GM18498 (cell line): Measurements from ENCODE around the gene TBC1D8.

Experiments used
- ATAC-seq: cut with Tn5 transposase; IDR thresholded peaks from one replicate; pipeline ENCODE4 v1.9.1; 2021; ENCODE audit warnings: mild to moderate bottlenecking, moderate library complexity; ENCODE audit not compliant: unreplicated experiment

Gene TBC1D8

GRCh38 chr2:101164021-101164420 is 12.8 kb upstream of the TBC1D8 start:
- ATAC-seq = no peak

DNA sequence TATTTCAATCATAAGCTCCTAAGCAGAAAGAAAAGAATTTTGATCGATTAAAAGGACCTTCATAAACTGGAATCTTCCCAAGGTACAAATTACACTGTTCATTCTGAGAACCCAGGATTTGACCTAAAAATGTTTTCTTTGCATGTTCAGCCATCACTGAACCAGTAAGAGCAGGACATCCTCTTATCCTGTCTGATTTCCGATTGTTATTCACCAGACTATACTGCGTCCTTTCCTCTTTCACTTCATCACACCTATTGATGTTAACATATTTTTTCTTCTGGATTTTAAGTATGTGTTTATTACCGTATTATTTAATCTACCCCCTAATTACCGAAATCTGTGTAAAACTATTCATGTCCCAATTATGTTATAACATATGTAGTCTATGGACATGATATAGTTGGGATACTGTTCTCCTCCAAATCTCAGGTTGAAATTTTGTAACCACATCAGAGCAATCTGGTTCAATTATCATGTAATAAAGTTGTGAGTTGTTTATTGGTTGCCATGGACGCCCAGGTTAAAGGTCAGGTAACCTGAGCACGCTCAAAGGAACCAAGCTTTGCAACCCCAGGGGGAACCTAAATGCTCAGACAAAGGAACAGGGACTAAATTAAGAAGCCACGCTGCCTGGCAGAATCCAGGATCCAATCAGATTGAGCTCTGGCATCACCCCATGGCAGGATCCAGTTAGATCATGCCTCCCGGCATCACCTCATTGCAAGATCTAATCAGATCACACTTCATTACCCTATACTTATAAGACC is 11.6 kb upstream of the TBC1D8 start:
- ATAC-seq = no peak

GRCh38 chr2:101161658-101162057 is 10.5 kb upstream of the TBC1D8 start:
- ATAC-seq = no peak

GRCh38 chr2:101160454-101160853 is 9.3 kb upstream of the TBC1D8 start:
- no peak for ATAC-seq

GRCh38 chr2:101159526-101159925 is 8.3 kb upstream of the TBC1D8 start:
- ATAC-seq = no peak

DNA sequence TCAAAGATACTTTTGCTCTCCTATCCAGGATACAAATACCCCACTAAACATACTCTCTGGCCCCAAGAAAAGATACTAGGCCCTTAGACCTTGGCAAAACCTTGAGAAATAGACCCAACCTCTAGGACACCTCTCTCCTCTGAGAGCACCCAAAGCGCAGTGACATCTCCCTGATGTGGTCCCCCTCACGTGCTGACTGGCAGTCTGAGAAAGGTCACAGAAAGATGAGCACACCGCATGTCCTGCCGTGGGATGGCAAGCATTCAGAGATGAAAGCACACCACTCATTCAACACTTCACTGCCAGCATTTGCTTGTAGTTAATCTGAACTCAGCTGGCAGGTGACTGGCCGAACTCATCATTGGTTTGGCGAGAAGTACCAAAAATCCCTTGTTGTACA is 6.1 kb upstream of the TBC1D8 start:
- ATAC-seq = no peak

DNA sequence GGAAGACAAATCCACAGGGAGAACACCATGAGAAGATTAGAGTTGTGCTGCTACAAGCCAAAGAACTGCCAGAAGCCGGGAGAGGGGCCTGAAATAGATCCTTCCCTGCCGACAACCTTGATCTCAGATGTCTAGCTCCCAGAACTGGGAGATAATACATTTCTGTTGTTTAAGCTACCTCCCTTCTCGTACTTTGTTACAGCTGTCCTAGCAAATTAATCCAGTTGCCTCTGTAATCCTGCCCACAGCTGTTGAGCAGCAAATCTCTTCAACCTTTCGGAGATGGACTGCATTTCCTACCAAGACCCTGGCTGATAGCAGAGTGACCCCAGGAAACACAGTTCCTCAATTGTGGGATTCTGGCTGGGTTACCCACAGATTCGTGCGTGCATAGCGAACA is 2.6 kb upstream of the TBC1D8 start:
- no peak for ATAC-seq

- no peak for ATAC-seq
Measured at GRCh38 chr2:101153077-101153707, 2.0 kb upstream of the TBC1D8 start.

DNA sequence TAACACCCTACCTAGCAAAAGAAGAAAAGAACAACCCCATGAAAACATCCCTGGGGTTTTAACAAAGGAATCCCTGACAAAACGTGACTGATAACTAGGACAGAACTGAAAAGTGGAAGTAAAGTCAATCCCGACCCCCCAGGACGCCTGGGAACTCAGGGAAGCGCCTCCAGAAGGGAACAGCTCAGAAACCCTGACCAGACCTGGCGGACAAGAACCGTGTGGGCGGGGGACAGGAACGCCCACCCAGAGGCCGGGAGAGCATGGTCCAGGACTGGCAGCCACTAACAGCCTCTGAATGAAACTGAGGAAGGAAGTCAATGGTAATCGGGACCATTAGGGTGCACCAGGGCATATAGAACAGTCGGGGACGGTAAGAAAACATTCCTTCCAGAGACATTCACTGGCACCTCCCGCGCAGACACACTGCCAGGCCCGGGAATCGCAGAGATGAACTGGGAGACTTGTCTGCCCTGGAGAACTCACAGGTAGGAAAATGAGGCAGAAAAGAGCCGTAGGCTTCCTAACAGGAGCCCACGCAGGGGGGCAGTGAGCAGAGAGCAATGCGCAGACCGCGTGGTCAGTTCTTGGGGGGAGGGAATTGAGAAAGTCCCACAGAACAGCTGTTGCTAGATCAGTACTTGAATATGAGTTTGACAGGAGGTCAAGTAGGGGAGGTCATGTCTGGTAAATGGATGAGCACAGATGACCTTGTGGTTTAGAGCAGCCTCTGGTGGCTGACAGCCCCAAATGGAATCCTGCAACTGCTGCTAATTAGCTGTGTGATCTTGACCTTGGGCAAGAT is 1.3 kb upstream of the TBC1D8 start:
- peak; percentile 57 for ATAC-seq

- no peak for ATAC-seq
Measured at GRCh38 chr2:101151859-101152271, 683 bp upstream of the TBC1D8 start.

DNA sequence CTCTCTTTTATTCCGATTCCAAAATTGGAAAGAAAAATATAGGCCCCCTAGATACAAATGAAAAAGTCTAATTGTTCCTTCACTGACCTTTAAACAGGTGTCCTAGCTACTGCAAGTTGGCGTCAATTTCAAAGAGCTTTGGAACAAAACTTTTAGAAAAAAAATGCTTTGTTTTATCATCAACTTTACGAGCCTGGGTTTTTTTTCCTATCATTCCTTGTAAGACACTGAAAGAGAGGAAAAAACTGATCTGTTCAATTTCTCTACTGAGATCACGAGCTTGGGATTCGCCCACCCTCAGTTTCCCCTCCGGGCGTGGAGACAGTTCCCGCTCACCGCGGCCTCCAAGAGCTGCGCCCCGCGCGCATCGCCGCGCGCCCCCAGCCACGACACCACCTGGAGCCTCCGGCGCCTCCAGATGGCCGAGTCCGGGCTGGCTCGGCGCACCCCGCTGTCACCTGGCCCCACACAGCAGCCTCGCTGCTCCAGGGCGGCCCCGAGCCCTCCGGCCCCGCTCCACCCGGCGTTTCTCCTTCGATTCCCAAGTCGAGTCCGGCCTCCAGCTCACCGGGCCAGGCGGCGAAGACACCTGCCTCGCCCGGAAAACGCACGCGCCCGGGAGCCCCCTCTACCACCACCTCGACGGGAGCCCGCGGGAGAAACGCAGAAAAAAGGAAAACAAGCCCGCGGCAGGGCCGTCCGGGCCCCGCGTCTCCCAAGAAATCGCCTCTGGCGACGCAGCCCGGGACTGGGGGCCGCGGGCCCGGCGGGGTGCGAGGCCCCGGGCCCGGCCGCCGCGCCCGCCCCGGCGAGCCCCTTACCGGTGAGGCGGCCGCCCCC is 656 bp downstream of the TBC1D8 start:
- peak; percentile 24 for ATAC-seq

DNA sequence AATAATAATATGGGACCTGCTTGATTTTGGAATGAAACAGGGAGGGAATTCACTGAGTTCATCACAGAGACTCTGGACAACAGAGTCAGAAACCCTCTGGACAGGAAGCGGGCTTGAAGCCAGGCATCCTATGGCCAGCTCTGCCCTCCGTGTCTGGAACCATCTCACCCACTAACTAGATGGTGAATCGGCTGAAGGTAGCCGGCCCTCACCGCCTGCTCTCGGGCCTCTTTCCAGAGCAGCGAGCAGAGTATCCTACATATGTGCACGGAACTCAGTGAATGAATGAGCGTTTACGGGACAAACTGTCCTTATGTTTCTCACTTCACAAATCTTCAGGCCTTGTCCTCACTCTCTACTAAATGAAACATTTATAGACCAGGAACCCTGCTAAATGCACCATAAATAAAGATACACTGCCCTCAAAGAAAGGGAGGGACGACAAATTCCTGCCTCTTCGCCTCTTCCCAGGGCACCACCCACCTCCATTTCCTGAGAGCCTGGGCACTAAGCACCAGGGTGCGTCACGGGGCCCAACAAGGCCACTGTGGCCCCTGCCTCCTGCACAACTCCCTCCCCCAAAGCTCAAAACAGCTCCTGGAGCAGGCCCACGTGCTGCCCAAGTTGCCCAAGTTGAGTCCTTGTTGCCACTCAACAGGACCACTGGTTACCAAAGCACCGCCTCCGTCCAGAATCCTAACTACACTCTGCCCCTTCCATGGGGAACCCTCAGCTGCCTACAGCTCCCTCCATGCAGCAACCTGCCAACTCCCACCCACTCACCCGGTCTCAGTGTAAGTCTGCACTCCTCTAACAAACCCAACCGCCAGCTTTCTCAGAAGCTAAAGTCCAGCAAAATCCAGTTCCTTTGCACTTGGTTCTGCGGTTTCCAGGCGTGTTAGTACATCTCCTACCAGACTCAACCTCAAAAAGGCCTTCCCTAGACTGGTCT is 1.7 kb downstream of the TBC1D8 start:
- ATAC-seq = no peak

DNA sequence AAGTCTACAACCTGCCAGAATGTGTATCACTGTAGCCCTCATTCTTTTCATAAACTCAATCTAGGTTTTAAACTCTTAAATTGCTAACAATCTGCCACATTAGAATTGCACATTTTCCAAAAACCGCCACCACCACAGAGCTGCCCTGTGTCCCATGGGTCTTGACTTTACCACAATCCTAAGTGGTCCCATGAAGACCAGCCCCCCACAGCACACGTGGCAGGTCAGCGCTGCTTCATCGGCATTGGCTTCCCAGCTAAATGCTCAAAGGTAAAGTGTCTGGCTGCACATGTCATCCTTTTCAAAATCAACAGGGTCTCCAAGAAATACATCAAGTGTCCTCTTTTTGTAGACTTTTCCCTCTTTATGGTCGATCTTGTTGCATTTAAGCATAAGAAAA is 2.4 kb downstream of the TBC1D8 start:
- ATAC-seq = no peak

DNA sequence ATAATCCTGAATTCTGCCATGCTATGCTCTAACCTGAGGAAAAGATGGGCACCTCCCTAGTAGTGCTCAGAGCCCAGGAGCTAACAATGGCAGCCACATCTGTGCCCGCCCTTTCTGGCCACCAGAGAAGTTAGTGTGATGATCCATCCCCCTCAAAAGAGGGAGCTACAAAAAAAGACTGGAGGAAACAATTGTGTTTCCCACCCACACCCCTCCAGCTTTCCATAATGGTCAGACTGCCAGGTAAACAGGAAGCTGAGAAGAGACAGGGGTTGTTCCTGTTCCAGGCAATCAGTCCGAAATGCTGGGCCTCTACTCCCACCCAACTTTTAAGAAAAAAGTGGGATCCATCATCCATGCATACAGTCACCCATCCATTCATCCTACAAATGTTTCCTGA is 3.2 kb downstream of the TBC1D8 start:
- no peak for ATAC-seq

DNA sequence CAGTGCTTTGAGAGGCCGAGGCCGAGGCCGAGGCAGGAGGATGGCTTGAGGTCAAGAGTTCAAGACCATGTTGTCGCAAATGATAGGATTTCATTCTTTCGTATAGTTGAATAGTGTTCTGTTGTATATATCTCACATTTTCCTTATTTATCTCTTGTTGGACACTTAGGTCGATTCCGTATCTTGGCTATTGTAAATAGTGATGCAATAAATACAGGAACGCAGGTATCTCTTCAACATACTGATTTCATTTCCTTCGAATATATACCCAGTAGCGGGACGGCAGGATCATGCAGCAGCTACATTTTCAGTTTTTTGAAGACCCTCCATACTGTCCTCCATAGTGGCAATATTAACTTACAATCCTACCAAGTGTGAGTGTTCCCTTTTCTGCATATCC is 4.1 kb downstream of the TBC1D8 start:
- ATAC-seq = no peak

- no peak for ATAC-seq
Measured at GRCh38 chr2:101146535-101146934, 4.6 kb downstream of the TBC1D8 start.

- ATAC-seq = no peak
Measured at GRCh38 chr2:101145406-101145805, 5.8 kb downstream of the TBC1D8 start.

DNA sequence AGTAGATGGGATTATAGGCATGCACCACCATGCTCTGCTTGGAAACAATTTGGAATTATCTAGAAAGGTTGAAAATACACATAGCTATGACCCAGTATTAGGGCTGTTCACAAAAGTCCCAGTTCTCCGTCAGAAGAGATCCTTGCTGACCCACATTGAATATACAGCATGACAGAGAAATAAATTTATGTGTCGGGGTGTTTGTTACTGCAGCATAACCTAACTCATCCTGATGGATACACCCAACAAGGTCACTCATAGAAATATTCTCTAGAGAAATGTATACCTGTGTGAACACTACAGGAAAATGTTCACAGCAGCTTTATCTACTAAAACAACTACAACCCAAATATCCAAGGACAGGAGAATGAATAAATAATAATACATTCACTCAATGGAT is 9.0 kb downstream of the TBC1D8 start:
- no peak for ATAC-seq

DNA sequence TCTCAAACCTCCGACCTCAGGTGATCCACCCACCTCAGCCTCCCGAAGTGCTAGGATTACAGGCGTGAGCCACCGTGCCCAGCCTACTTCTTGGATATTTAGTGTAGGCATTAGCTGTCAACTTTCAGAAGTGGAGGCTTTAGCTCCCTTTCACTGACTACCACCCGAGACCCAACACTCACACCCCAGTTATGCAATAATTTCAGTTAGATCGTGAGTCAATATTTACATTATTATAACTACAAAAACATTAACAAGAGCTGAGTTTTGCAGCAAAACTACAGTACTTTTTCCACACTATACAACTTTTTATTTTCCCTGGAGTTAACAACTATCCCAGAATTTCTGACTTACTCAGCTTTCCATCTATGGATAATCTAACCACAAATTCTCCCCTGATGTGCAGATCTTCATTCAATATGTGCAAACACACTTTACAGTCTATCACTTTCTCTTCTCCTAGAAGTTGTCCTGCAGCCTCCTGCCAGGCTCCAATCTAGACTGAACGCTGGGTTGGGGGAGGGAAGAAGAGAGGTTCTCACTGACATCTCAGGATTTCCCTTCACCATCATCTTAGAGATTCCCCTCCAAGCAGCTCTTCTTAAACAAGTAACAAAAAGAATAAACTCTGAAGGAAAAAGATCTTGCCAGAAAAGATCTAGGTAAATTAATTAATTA is 10.1 kb downstream of the TBC1D8 start:
- no peak for ATAC-seq
